NCI-H345 treated with DMSO at 0.1 percent for 48 hours (cell line): ENCODE measurements around the gene KHDRBS1.
"Not testable (repeated sequence)": the region's sequence is repeated elsewhere in the genome, so short reads cannot be mapped to it uniquely, and the experiment has no call there.

Experiments
- DNase-seq: peaks from one replicate; lab custom pipeline; 2025; ENCODE audit not compliant: unreplicated experiment; lab: John Stamatoyannopoulos, UW

The KHDRBS1 gene

GRCh38 chr1:32013386-32014198 is at the start of gene KHDRBS1:
KHDRBS1 (plus strand) TSS chr1:32013868; CDS start chr1:32013996, 128 bp downstream.
- DNase-seq, result peak; percentile 98

GRCh38 chr1:31970873-31971272 is 42.8 kb upstream of the KHDRBS1 start:
- DNase-seq, result no peak

- DNase-seq, result no peak
Observed at GRCh38 chr1:31976401-31976800, 37.3 kb upstream of the KHDRBS1 start.

- no peak for DNase-seq
Observed at GRCh38 chr1:31977385-31978131, 36.1 kb upstream of the KHDRBS1 start.

- DNase-seq, result no peak
Observed at GRCh38 chr1:31978843-31979400, 34.7 kb upstream of the KHDRBS1 start.

- DNase-seq, result no peak
Observed at GRCh38 chr1:31980835-31981455, 32.7 kb upstream of the KHDRBS1 start.

- DNase-seq, result no peak
Observed at GRCh38 chr1:31981456-31981839, 32.2 kb upstream of the KHDRBS1 start.

GRCh38 chr1:31981972-31982371 is 31.7 kb upstream of the KHDRBS1 start:
- DNase-seq, result no peak

- no peak for DNase-seq
Observed at GRCh38 chr1:31984419-31985347, 29.0 kb upstream of the KHDRBS1 start.

- DNase-seq, result no peak
Observed at GRCh38 chr1:31985430-31985829, 28.2 kb upstream of the KHDRBS1 start.

GRCh38 chr1:31987135-31987619 is 26.5 kb upstream of the KHDRBS1 start:
- no peak for DNase-seq

- DNase-seq, result no peak
Observed at GRCh38 chr1:31989964-31990363, 23.7 kb upstream of the KHDRBS1 start.

- no peak for DNase-seq
Observed at GRCh38 chr1:31991182-31991581, 22.5 kb upstream of the KHDRBS1 start.

GRCh38 chr1:31995263-31995662 is 18.4 kb upstream of the KHDRBS1 start:
- DNase-seq, result no peak

GRCh38 chr1:31996121-31996520 is 17.5 kb upstream of the KHDRBS1 start:
- not testable (repeated sequence) for DNase-seq

- no peak for DNase-seq
Observed at GRCh38 chr1:32001863-32002262, 11.8 kb upstream of the KHDRBS1 start.

GRCh38 chr1:32002285-32002684 is 11.4 kb upstream of the KHDRBS1 start:
- not testable (repeated sequence) for DNase-seq

GRCh38 chr1:32005522-32005921 is 8.1 kb upstream of the KHDRBS1 start:
- DNase-seq, result no peak

GRCh38 chr1:32007591-32007940 is 6.1 kb upstream of the KHDRBS1 start:
- DNase-seq, result no peak

- DNase-seq, result no peak
Observed at GRCh38 chr1:32010246-32010645, 3.4 kb upstream of the KHDRBS1 start.
